Stimulated activated CD4-positive, alpha-beta T cell treated with anti-CD3 and anti-CD28 coated beads, Interleukin-2, amount 100 ng/mL, for 48 hours (primary cell): ENCODE results near the gene AATK.
"Not testable (repeated sequence)": the region's sequence is repeated elsewhere in the genome, so short reads cannot be mapped to it uniquely, and the experiment has no call there.

Source experiments
- DNase-seq, 2 donors: peaks; one replicate each; pipeline ENCODE4 v3.0.0-alpha.2; 2020

AATK gene

DNA sequence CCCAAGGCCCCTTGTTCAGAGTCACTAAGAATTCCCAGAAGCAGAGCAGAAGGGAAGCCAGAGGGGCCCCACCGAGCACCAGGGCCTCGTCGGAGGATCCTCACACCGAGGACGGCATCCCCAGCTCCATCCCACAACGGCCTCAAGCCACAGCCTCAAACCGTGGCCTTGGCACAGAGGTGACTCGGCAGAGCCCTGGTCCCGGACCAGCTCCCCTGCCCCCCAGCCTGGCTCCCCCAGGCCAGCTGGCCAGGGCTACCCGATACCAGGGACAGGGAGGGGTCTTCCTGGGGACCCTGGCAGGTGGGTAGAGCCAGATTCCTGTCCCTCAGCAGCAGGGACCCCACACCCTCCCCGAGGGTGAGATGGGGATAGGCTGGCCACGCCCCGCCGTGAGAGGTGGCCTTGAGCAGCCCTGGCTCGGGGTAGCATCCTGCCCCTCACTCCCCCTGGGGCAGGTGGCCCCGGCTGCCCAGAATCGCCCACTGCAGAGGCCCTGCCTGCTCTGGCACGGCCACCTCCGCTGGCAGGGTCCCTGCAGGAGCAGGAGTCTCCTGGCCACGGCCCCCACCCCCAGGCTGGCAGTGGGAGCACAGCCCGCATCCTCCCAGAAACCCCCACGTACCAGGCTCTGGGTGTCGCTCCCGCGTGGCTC, 6.3 kb downstream of the AATK start:
- no peak for DNase-seq

- DNase-seq, result no peak
Observed at GRCh38 chr17:81158688-81159590, 7.1 kb downstream of the AATK start.

- no peak for DNase-seq
Observed at GRCh38 chr17:81157848-81158687, 8.0 kb downstream of the AATK start.

- DNase-seq, result no peak
Observed at GRCh38 chr17:81156866-81157805, 8.9 kb downstream of the AATK start.

DNA sequence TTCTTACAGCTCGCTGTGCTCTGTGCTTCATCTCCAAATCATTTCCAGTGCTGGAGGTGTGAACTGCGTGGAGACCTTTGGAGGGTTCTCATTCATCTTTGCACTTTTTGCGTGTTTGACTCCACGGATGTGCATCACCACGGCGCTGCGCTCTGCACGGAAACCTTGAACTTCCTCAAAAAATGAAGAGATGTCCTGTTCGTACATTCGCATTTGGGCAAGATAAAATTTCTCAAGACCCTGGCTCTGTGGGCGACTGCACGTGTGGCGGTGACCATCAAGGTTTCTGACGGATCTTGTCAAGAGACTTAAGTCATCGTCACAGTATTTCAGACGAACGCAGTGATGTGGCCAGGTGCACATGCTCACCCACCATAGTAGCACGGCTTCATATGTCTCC, 11.1 kb downstream of the AATK start:
- DNase-seq, result no peak

DNA sequence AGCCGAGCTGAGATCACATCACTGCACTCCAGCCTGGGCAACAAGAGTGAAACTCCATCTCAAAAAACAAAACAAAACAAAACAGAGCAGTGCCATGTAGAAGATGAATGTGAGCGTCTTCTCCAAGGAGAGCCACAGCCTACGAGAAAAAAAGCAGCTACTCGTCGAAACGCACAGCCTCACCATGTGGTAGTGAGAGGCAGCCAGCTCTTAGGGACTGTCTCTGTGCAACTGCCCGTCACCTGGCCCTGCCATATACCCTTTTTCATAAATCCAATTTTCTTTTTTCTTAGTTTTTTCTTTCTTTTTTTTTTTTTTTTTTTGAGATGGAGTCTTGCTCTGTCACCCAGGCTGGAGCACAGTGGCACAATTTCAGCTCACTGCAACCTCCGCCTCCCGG, 12.0 kb downstream of the AATK start:
- DNase-seq, result not testable (repeated sequence)

GRCh38 chr17:81153340-81153803, 12.6 kb downstream of the AATK start:
- DNase-seq, result no peak

DNA sequence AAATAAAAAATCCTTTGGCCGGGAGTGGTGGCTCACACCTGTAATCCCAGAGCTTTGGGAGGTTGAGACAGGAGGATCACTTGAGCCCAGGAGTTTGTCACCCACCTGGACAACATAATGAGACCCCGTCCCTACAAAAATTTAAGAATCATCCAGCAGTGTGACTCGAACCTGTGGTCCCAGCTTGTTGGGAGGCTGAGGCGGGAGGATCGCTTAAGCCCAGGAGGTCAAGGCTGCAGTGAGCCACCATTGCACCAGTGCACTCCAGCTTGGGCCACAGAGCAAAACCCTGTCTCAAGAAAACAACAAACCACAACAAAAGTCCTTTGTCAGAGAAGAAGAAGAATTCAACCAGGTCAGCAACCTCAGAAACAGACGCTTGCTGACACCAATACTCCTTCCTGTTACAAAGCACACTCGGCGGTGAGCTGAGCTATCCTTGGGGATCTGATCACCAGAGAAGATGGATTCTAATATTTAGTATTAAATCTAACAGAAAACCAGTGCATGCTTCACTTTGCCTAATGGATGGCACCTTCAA, 13.7 kb downstream of the AATK start:
- no peak for DNase-seq

DNA sequence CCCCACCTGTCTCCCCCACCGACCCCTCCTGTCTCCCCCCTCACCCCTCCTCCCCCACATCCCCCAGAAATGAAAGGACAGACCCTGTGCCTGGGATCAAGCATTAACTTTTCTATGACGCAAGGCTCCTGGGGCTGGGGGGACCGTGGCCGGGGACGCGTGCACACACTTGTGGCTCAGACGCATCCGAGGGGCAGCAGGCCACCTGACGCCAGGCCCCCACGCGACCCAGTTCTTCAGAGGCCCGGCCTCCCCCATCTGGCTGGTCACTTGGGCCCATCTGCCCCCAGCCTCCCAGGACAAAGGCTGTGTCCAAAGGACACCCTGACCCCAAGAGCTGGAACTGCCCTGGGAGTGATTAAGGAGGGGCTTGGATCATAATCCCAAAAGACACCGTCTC, 14.7 kb downstream of the AATK start:
- DNase-seq, result no peak

- no peak for DNase-seq
Observed at GRCh38 chr17:81150377-81151077, 15.5 kb downstream of the AATK start.

GRCh38 chr17:81148986-81149533, 17.0 kb downstream of the AATK start:
- DNase-seq, result no peak

GRCh38 chr17:81148571-81148970, 17.4 kb downstream of the AATK start:
- DNase-seq, result no peak

- DNase-seq, result no peak
Observed at GRCh38 chr17:81147701-81148100, 18.3 kb downstream of the AATK start.

- DNase-seq, result not testable (repeated sequence)
Observed at GRCh38 chr17:81146208-81146607, 19.8 kb downstream of the AATK start.

- no peak for DNase-seq
Observed at GRCh38 chr17:81144423-81144781, 21.6 kb downstream of the AATK start.

- DNase-seq, result no peak
Observed at GRCh38 chr17:81143717-81144422, 22.2 kb downstream of the AATK start.

- no peak for DNase-seq
Observed at GRCh38 chr17:81143200-81143527, 22.9 kb downstream of the AATK start.

DNA sequence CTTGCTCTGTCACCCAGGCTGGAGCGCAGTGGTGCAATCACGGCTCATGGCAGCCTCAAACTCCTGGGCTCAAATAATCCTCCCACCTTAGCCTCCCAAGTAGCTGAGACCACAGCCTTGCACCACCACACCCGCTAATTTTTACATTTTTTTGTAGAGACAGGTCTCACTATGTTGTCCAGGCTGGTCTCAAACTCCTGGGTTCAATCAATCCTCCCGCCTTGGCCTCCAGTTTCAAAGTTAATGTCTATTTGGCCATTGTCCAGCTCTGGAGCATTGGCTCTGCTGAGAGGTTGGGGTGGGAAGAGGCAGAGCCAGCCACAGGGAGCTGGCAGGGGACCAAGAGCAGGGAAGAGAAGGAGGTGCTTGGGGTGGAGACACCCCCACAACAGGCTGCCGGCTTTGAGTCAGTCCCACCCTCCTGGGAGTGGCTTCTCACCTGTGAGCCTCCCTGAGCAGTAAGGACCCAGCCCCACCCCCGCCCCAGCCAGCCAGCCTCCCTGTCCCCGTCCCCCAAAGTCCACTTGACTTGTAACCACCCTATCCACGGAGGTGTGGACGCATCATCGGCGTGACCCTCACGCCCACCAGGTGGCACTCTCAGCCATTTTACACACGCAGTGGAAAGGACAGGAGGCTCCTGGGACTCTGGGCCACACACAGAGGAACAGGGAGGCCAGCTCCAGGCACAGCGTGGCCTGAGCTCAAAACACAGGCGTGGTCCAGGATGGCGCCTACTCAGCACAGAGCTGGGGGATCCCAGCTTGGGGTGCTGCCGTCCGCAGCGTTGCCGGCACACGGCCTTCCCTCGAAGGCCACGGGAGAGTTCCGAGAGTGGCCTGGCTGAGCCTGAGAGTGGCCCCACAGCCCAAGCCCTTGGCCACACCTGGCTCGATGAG, 23.5 kb downstream of the AATK start:
- peak; percentile 53 to 54 for DNase-seq

DNA sequence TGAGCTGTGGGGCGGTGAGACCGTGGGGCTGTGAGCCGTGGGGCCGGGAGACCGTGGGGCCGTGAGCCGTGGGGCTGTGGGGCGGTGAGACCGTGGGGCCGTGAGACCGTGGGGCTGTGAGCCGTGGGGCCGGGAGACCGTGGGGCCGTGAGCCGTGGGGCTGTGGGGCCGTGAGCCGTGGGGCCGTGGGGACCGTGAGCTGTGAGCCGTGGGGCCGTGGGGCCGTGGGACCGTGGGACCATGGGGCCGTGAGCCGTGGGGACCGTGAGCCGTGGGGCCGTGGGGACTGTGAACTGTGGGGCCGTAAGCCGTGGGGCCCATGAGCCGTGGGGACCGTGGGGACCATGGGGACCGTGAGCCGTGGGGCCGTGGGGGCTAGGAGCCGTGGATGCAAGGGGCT, 25.3 kb downstream of the AATK start:
- DNase-seq, result no peak
